HCT116 (cell line): Measurements from ENCODE around the gene STPG2. TPM values are rescaled to one million over a fixed set of nuclear protein-coding genes. Genes with fewer than 3 reads are reported as not detected.

Experiments used
- ATAC-seq: fragments of 200-7000 bp; cut with Tn5 transposase; 2 replicates; pipeline ENCODE4 v1.9.1; 2020; ENCODE audit warnings: mild to moderate bottlenecking, moderate library complexity
- BruUV-seq: library from RNA; stranded (reverse); fragments of 400-500 nt; replicated peaks from 2 replicates; lab custom pipeline; 2021; lab: Mats Ljungman, UMichigan
- CTCF ChIA-PET: fragments of 300-600 bp; sonication (Branson Sonifier 250); formaldehyde crosslinking; loops from one replicate; lab custom pipeline; 2021; ENCODE audit warnings: antibody characterized with exemption; lab: Charles Lee
- POLR2A ChIA-PET: fragments of 300-600, 350-600 bp; sonication (Branson Sonifier 250); formaldehyde crosslinking; loops from one replicate; lab custom pipeline; 2021; ENCODE audit warnings: antibody characterized with exemption; lab: Charles Lee
- RAD21 ChIA-PET, 2 experiments: fragments of 300-600 bp; sonication (Branson Sonifier 250); formaldehyde crosslinking; loops; one replicate each; lab custom pipeline; 2023; ENCODE audit warnings: low total read pairs in 2 of 2; ENCODE audit not compliant: uncharacterized antibody in 2 of 2, unreplicated experiment in 2 of 2, low non-redundant PET in 1 of 2; lab: Charles Lee
- DNase-seq: peaks from one replicate; pipeline ENCODE4 v3.0.0-alpha.2; 2010; ENCODE audit warnings: low read depth, low spot score
- H2AFZ ChIP-seq: fragments of 200-600 bp; shearing (Covaris generic), sonication (generic); 2 replicates; pipeline ENCODE4 v1.6.1; 2017; ENCODE audit warnings: low read depth, mixed run types, mixed read lengths, antibody characterized with exemption, low read length; ENCODE audit not compliant: poor library complexity, severe bottlenecking
- H3K27ac ChIP-seq: 2 replicates; pipeline ENCODE4 v1.5.1; 2012; ENCODE audit warnings: low read depth, low read length
- H3K27me3 ChIP-seq: fragments of 200-600 bp; sonication (generic); 2 replicates; pipeline ENCODE4 v1.6.1; 2016; ENCODE audit warnings: mixed run types, low read length, mixed read lengths; ENCODE audit not compliant: insufficient read depth
- H3K36me3 ChIP-seq, 2 experiments: fragments of 200-500 bp in 1 of 2; fragments of 200-600 bp in 1 of 2; sonication (Bioruptor generic) in 1 of 2; sonication (generic) in 1 of 2; 2 replicates each; pipeline versions ENCODE4 v1.5.1 to v1.6.1; 2014 to 2016; ENCODE audit warnings: low read length in 2 of 2, inconsistent platforms in 1 of 2, mixed read lengths in 1 of 2, mixed run types in 1 of 2; ENCODE audit not compliant: insufficient read depth in 2 of 2, control insufficient read depth in 1 of 2
- H3K4me1 ChIP-seq, 2 experiments: fragments of 200-600 bp in 1 of 2; sonication (generic) in 1 of 2; 2 replicates each; pipeline versions ENCODE4 v1.5.1 to v1.6.1; 2012 to 2017; ENCODE audit warnings: low read length in 2 of 2, inconsistent platforms in 1 of 2, mild to moderate bottlenecking in 1 of 2, mixed read lengths in 1 of 2, mixed run types in 1 of 2, moderate library complexity in 1 of 2; ENCODE audit not compliant: insufficient read depth in 2 of 2, control insufficient read depth in 1 of 2
- H3K4me2 ChIP-seq: fragments of 200-600 bp; sonication (generic); 2 replicates; pipeline ENCODE4 v1.6.1; 2017; ENCODE audit warnings: mixed run types, low read length, mixed read lengths
- H3K4me3 ChIP-seq, 2 experiments: fragments of 200-600 bp in 1 of 2; sonication (generic) in 1 of 2; replicated peaks in 1 of 2; 2 replicates each; pipeline ENCODE4 v1.5.1; 2011 to 2016; ENCODE audit warnings: low read length in 2 of 2, control low read depth in 1 of 2, low read depth in 1 of 2, mild to moderate bottlenecking in 1 of 2, mixed read lengths in 1 of 2, mixed run types in 1 of 2
- H3K79me2 ChIP-seq: fragments of 200-600 bp; sonication (generic); 2 replicates; pipeline ENCODE4 v1.6.1; 2017; ENCODE audit warnings: mild to moderate bottlenecking, mixed run types, low read length, moderate library complexity, mixed read lengths; ENCODE audit not compliant: insufficient read depth
- H3K9ac ChIP-seq: fragments of 200-600 bp; sonication (generic); 2 replicates; pipeline ENCODE4 v1.6.1; 2016; ENCODE audit warnings: low read length, mixed read lengths
- H3K9me2 ChIP-seq: fragments of 200-600 bp; sonication (generic), shearing (Covaris generic); 2 replicates; pipeline ENCODE4 v1.6.1; 2017; ENCODE audit warnings: mixed run types, mild to moderate bottlenecking, moderate library complexity; ENCODE audit not compliant: insufficient read depth
- H3K9me3 ChIP-seq, 2 experiments: fragments of 200-500 bp in 1 of 2; fragments of 200-600 bp in 1 of 2; sonication (Bioruptor generic) in 1 of 2; sonication (generic) in 1 of 2; 2 replicates each; pipeline ENCODE4 v1.6.1; 2014 to 2017; ENCODE audit warnings: low read length in 2 of 2, mixed read lengths in 2 of 2, inconsistent platforms in 1 of 2, low read depth in 1 of 2, mild to moderate bottlenecking in 1 of 2, mixed run types in 1 of 2, moderate library complexity in 1 of 2; ENCODE audit not compliant: control insufficient read depth in 1 of 2, insufficient read depth in 1 of 2
- H4K20me1 ChIP-seq: fragments of 200-600 bp; sonication (generic), shearing (Covaris generic); 2 replicates; pipeline ENCODE4 v1.6.1; 2017; ENCODE audit warnings: mixed run types, mild to moderate bottlenecking, moderate library complexity; ENCODE audit not compliant: insufficient read depth
- CBX3 ChIP-seq: IDR thresholded peaks from 2 replicates; pipeline ENCODE4 v1.6.1; 2012; ENCODE audit warnings: low read depth
- CEBPB ChIP-seq: IDR thresholded peaks from 2 replicates; pipeline ENCODE4 v1.6.1; 2012; ENCODE audit warnings: low read depth
- EGR1 ChIP-seq: IDR thresholded peaks from 2 replicates; pipeline ENCODE4 v1.6.1; 2012; ENCODE audit warnings: low read depth
- EZH2 ChIP-seq: fragments of 200-600 bp; sonication (generic); IDR thresholded peaks from 2 replicates; pipeline ENCODE4 v1.6.1; 2017; ENCODE audit warnings: antibody characterized with exemption, mixed run types
- FOSL1 ChIP-seq: IDR thresholded peaks from 2 replicates; pipeline ENCODE4 v1.6.1; 2012; ENCODE audit warnings: low read depth
- JUND ChIP-seq: IDR thresholded peaks from 2 replicates; pipeline ENCODE4 v1.6.1; 2012
- POLR2A ChIP-seq: IDR thresholded peaks from 2 replicates; pipeline ENCODE4 v1.7.0; 2011; ENCODE audit warnings: borderline replicate concordance; ENCODE audit not compliant: insufficient read depth, insufficient read length; ENCODE audit errors: extremely low read depth
- POLR2AphosphoS5 ChIP-seq: IDR thresholded peaks from 2 replicates; pipeline ENCODE4 v1.6.1; 2011; ENCODE audit warnings: mild to moderate bottlenecking, low read depth, low read length, moderate library complexity
- RAD21 ChIP-seq: IDR thresholded peaks from 2 replicates; pipeline ENCODE4 v1.6.1; 2012; ENCODE audit warnings: low read depth, mild to moderate bottlenecking
- REST ChIP-seq: IDR thresholded peaks from 2 replicates; pipeline ENCODE4 v1.6.1; 2012; ENCODE audit warnings: low read depth
- SRF ChIP-seq: IDR thresholded peaks from 2 replicates; pipeline ENCODE4 v1.6.1; 2012; ENCODE audit warnings: low read depth
- TCF7L2 ChIP-seq: IDR thresholded peaks from 2 replicates; pipeline ENCODE4 v1.7.0; 2011; ENCODE audit warnings: borderline replicate concordance, inconsistent platforms; ENCODE audit not compliant: insufficient read depth, insufficient read length; ENCODE audit errors: extremely low read depth
- YY1 ChIP-seq: IDR thresholded peaks from 2 replicates; pipeline ENCODE4 v1.6.1; 2011; ENCODE audit warnings: low read length, low read depth, moderate library complexity, mild to moderate bottlenecking; ENCODE audit not compliant: insufficient replicate concordance; ENCODE audit errors: extremely low read depth
- ZFX ChIP-seq: fragments of 450-650 bp; IDR thresholded peaks from 2 replicates; pipeline ENCODE4 v1.6.1; 2017
- ZNF274 ChIP-seq: fragments of 200-500 bp; sonication (Bioruptor generic); IDR thresholded peaks from 2 replicates; pipeline ENCODE4 v1.6.1; 2014; ENCODE audit warnings: mild to moderate bottlenecking, low read depth, low read length, inconsistent platforms
- intact Hi-C: fragments of 100-400 bp; cut with micrococcal nuclease; formaldehyde crosslinking; loops from 2 replicates; pipeline ENCODE4 v1.10.0; 2022
- total RNA-seq: library from RNA; stranded (reverse); gene quantifications from one replicate; pipeline ENCODE4 v1.2.1, GENCODE V29; 2021; ENCODE audit not compliant: unreplicated experiment
- TF ChIP-seq, protein P1 (sequence below): IDR thresholded peaks from 2 replicates; pipeline ENCODE4 v1.6.1; 2012
- TF ChIP-seq, protein P2 (sequence below): IDR thresholded peaks from 2 replicates; pipeline ENCODE4 v1.6.1; 2012

Gene STPG2
- total RNA-seq, 1 experiment from 2014 or later = not detected

- Histone ChIP-seq H3K4me3 (no peak overlapping the region), H3K9me2 (no peaks in the 10 kb centered on the region; the same call in 1 of the 2 replicates), H3K27ac (no peak overlapping the region), H3K9me3 (no peaks in the 10 kb centered on the region), H3K79me2 (no peaks in the 10 kb centered on the region), H3K4me1 (peaks cover 5 to 17% of the 10 kb centered on the region in 2 experiments; a peak in 3 of 4 replicates), H3K36me3 (no peaks in the 10 kb centered on the region), H4K20me1 (no peaks in the 10 kb centered on the region), H2AFZ (no peak overlapping the region), H3K4me2 (peak overlapping the region; percentile 56), H3K9ac (no peak overlapping the region), H3K27me3 (no peaks in the 10 kb centered on the region)
- BruUV-seq = no TSS peak
- DNase-seq = peak; percentile 41
- ChIA-PET CTCF (no interaction called here), POLR2A (no interaction called here), RAD21 (no interaction called here)
- TF ChIP-seq TCF7L2 = peak; percentile 21
- no peak for TF ChIP-seq SRF
- no peak for TF ChIP-seq YY1
- TF ChIP-seq POLR2AphosphoS5 = peak; percentile 27; the same call in 1 of the 2 replicates
- TF ChIP-seq JUND = no peak
- no peak for TF ChIP-seq EZH2
- no peak for TF ChIP-seq CEBPB
- no peak for TF ChIP-seq CBX3
- TF ChIP-seq, protein P1, sequence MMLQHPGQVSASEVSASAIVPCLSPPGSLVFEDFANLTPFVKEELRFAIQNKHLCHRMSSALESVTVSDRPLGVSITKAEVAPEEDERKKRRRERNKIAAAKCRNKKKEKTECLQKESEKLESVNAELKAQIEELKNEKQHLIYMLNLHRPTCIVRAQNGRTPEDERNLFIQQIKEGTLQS = no peak
- no peak for TF ChIP-seq RAD21
- TF ChIP-seq EGR1 = no peak
- no peak for TF ChIP-seq REST
- TF ChIP-seq, protein P2, sequence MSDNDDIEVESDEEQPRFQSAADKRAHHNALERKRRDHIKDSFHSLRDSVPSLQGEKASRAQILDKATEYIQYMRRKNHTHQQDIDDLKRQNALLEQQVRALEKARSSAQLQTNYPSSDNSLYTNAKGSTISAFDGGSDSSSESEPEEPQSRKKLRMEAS = no peak
- no peak for TF ChIP-seq FOSL1
- TF ChIP-seq POLR2A = no peak
- no peak for TF ChIP-seq ZNF274
- TF ChIP-seq ZFX = no peak
- peak; percentile 97 for ATAC-seq
- intact Hi-C loops = no loop called here
Measured at GRCh38 chr4:98166025-98166730, 22.9 kb upstream of the STPG2 start.
